Nephron progenitor cell (in vitro differentiated cells): ENCODE data around the gene IL3.

Source experiments
- DNase-seq: peaks from one replicate; pipeline ENCODE4 v3.0.0; 2021
- H3K27ac Mint-ChIP-seq: 2 replicates; pipeline ENCODE4 v1.8.0; 2021; ENCODE audit warnings: mild to moderate bottlenecking, moderate library complexity, mixed read lengths
- H3K27me3 Mint-ChIP-seq: 2 replicates; pipeline ENCODE4 v1.8.0; 2021; ENCODE audit warnings: mild to moderate bottlenecking, low read depth, mixed read lengths; ENCODE audit not compliant: poor library complexity
- H3K36me3 Mint-ChIP-seq: 2 replicates; pipeline ENCODE4 v1.8.0; 2021; ENCODE audit warnings: low read depth, mixed read lengths
- H3K4me1 Mint-ChIP-seq: 2 replicates; pipeline ENCODE4 v1.8.0; 2021; ENCODE audit warnings: mixed read lengths
- H3K4me3 Mint-ChIP-seq: 2 replicates; pipeline ENCODE4 v1.8.0; 2021; ENCODE audit warnings: mild to moderate bottlenecking, moderate library complexity, mixed read lengths
- H3K9me3 Mint-ChIP-seq: 2 replicates; pipeline ENCODE4 v1.8.0; 2021; ENCODE audit warnings: mild to moderate bottlenecking, moderate library complexity, mixed read lengths
- CTCF ChIP-seq: fragments of 200-600 bp; sonication (generic); IDR thresholded peaks from 2 replicates; pipeline ENCODE4 v1.5.0; 2021; ENCODE audit warnings: antibody characterized with exemption

The IL3 gene

GRCh38 chr5:132066871-132067270 is 6.4 kb downstream of the IL3 start:
- H3K9me3 Mint-ChIP-seq: no peaks in the 10 kb centered on the region
- no peaks in the 10 kb centered on the region for H3K36me3 Mint-ChIP-seq
- no peak overlapping the region for H3K27ac Mint-ChIP-seq
- no peak for DNase-seq
- no peak overlapping the region for H3K4me3 Mint-ChIP-seq
- H3K27me3 Mint-ChIP-seq: peaks cover 11% of the 10 kb centered on the region
- H3K4me1 Mint-ChIP-seq: peaks cover 10% of the 10 kb centered on the region
- TF ChIP-seq CTCF: no peak

GRCh38 chr5:132067451-132067850 is 7.0 kb downstream of the IL3 start:
- peaks cover 10% of the 10 kb centered on the region for H3K4me1 Mint-ChIP-seq
- no peaks in the 10 kb centered on the region for H3K36me3 Mint-ChIP-seq
- no peaks in the 10 kb centered on the region for H3K9me3 Mint-ChIP-seq
- no peak overlapping the region for H3K27ac Mint-ChIP-seq
- TF ChIP-seq CTCF: no peak
- peaks cover 11% of the 10 kb centered on the region for H3K27me3 Mint-ChIP-seq
- no peak overlapping the region for H3K4me3 Mint-ChIP-seq
- no peak for DNase-seq

GRCh38 chr5:132067941-132068808 is 7.7 kb downstream of the IL3 start:
- H3K4me3 Mint-ChIP-seq: no peak overlapping the region
- H3K36me3 Mint-ChIP-seq: no peaks in the 10 kb centered on the region
- no peak overlapping the region for H3K27ac Mint-ChIP-seq
- H3K27me3 Mint-ChIP-seq: peaks cover 7% of the 10 kb centered on the region
- H3K4me1 Mint-ChIP-seq: peaks cover 10% of the 10 kb centered on the region
- H3K9me3 Mint-ChIP-seq: no peaks in the 10 kb centered on the region
- TF ChIP-seq CTCF: no peak
- DNase-seq: no peak

GRCh38 chr5:132069561-132069960 is 9.1 kb downstream of the IL3 start:
- Mint-ChIP-seq H3K27ac (no peak overlapping the region), H3K4me3 (no peak overlapping the region), H3K9me3 (no peaks in the 10 kb centered on the region), H3K27me3 (peaks cover 4% of the 10 kb centered on the region), H3K4me1 (peaks cover 10% of the 10 kb centered on the region), H3K36me3 (no peaks in the 10 kb centered on the region)
- no peak for DNase-seq
- no peak for TF ChIP-seq CTCF

GRCh38 chr5:132069994-132070393 is 9.5 kb downstream of the IL3 start:
- H3K36me3 Mint-ChIP-seq: no peaks in the 10 kb centered on the region
- no peak overlapping the region for H3K27ac Mint-ChIP-seq
- no peak overlapping the region for H3K4me3 Mint-ChIP-seq
- no peak for TF ChIP-seq CTCF
- no peaks in the 10 kb centered on the region for H3K9me3 Mint-ChIP-seq
- DNase-seq: no peak
- peaks cover 4% of the 10 kb centered on the region for H3K27me3 Mint-ChIP-seq
- H3K4me1 Mint-ChIP-seq: peaks cover 13% of the 10 kb centered on the region
